Measurements from ENCODE around the gene BCAN.

BCAN gene

GRCh38 chr1:156642265-156643048 lies 540 bp downstream of the BCAN start:
- no peak for DNase-seq (ENCODE audit: extremely low read depth in 1 of 2, low read depth in 1 of 2)

- DNase-seq (ENCODE audit: extremely low read depth in 1 of 2, low read depth in 1 of 2): no peak
Measured at GRCh38 chr1:156643049-156643777, 1.3 kb downstream of the BCAN start.

GRCh38 chr1:156643778-156644092 lies 1.8 kb downstream of the BCAN start:
- DNase-seq (ENCODE audit: extremely low read depth in 1 of 2, low read depth in 1 of 2): no peak

DNA sequence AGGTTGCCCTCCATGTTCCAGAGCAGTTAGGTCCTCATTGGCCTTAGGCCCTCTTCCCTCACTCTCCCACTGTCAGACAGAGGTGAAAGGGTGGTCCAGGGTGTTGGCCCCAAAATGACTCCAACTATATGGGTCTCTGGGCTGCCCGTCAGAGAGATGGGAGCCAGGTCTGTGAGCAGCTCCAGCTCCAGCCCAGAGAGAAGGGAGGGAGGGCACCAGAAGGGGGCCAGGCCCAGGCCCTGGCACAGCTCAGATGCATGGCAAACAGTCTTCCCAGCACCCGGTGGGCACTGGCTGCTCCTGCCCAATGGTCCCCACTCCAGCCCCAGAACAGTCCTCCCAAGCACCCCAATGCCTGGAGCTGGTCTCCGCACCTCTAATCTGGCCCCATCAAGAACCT lies 2.2 kb downstream of the BCAN start:
- no peak for DNase-seq (ENCODE audit: extremely low read depth in 1 of 2, low read depth in 1 of 2)

DNA sequence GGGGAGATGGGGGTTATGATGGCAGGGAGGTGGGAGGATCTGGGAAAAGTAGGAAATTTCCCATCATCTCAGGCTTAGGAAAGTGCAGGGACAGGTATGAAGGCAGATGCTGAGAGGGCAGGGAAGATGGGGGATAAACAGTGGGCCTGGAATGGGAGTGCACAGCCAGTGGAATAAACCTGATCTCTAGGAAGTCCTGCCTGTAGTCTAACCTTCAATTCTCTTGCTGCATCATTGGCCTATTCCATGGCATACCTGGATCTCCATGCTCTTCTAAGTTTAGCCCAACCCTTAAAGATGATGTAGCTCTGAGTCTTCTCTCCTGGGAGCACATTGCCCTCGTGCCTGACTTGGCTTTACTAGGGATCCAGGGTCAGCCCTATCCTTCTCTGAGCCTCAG lies 2.7 kb downstream of the BCAN start:
- no peak for DNase-seq (ENCODE audit: extremely low read depth in 1 of 2, low read depth in 1 of 2)

DNA sequence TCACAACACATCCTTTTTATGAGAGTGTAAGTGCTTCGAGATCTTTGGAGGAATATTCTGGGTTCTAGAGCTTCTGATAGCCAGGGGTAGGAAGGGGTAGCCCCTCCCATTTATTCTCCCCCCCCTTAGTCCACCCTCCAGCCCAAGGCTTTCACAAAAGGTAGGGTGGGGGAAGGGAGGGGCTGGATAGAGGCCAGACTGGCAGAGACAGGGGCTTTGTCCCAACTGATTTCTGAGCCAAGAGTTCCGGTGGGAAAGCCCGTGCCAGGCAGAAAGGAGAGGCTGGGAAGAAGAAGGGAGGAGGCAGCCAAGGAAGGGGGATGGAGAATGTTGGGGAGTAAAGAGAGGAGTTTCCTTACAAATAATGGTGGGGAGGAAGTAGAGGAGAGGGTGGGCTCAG lies 3.1 kb downstream of the BCAN start:
- DNase-seq (ENCODE audit: extremely low read depth in 1 of 2, low read depth in 1 of 2): no peak

DNA sequence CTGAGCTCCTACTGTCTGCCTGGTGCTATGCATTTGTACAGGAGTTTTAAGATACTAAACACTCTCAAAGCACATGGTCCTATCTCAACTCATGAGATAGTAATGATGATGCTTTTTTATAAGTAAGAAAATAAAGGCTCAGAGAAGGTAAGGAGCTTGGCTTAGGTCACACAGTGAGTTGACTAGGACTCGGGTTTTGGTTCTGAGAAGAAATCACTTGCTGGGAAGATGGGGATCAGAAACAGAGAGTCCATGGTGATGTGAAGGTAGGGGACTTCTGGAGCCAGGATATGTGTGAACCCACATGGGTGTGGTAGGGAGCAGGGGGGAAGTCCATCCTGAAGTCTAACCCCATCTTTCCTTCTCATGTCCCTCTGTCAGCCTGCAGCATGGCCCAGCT lies 3.7 kb downstream of the BCAN start:
- no peak for DNase-seq (ENCODE audit: extremely low read depth in 1 of 2, low read depth in 1 of 2)

- no peak for DNase-seq (ENCODE audit: extremely low read depth in 1 of 2, low read depth in 1 of 2)
Measured at GRCh38 chr1:156646738-156647211, 4.9 kb downstream of the BCAN start.

DNA sequence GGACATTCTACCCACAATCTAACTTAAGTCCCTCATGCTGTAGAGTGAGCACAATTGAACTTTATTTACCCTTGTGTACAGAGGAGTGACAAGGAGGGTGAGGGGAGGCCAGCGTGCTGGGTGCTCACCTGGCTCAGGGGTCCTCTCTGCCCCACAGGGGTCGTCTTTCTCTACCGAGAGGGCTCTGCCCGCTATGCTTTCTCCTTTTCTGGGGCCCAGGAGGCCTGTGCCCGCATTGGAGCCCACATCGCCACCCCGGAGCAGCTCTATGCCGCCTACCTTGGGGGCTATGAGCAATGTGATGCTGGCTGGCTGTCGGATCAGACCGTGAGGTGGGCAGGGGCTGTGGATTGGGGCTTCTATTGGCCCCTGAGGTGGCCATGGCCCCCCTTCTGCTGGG lies 5.4 kb downstream of the BCAN start:
- DNase-seq (ENCODE audit: extremely low read depth in 1 of 2, low read depth in 1 of 2): no peak

- DNase-seq (ENCODE audit: extremely low read depth in 1 of 2, low read depth in 1 of 2): no peak
Measured at GRCh38 chr1:156648496-156648895, 6.6 kb downstream of the BCAN start.

GRCh38 chr1:156648951-156649350 lies 7.0 kb downstream of the BCAN start:
- DNase-seq (ENCODE audit: extremely low read depth in 1 of 2, low read depth in 1 of 2): no peak

- no peak for DNase-seq (ENCODE audit: extremely low read depth in 1 of 2, low read depth in 1 of 2)
Measured at GRCh38 chr1:156652131-156652991, 10.4 kb downstream of the BCAN start.

GRCh38 chr1:156652992-156653355 lies 11.1 kb downstream of the BCAN start:
- DNase-seq (ENCODE audit: extremely low read depth in 1 of 2, low read depth in 1 of 2): no peak

- DNase-seq (ENCODE audit: extremely low read depth in 1 of 2, low read depth in 1 of 2): no peak
Measured at GRCh38 chr1:156654700-156655099, 12.8 kb downstream of the BCAN start.

DNA sequence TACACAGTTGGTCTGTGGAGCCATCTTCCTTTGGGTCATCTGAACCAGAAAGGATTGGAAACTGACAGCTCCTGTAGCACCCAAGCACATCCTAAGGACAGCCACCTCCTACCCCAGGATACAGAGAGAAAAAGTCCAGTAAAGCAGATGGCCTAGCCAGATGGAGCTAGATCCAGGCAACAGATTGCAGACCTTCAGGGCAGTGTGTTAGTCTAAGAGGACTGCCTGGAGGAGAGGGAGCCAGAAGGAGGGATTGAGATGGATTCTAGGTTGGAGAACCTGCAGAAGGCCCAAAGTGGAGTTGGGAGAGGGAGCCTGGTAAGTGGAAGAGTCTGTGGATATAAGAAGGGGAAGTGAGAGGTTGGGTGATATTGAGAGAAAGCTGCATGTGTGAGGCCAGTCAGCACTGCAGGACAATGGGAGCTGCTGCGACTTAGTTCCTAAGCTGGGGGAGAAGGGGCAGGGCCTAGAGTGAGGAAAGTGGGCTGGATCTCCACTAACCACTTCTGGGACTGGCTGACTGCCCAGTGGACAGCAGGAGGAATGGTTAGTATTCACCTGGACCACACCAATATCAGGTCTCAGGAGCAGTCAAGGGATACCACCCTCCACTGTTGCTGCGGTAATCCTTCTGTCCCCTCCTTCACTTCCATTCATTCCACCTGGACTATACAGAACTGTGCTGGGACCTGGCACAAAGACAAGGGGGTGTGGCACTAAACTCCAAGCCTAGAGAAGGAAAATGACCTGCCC lies 13.4 kb downstream of the BCAN start:
- DNase-seq (ENCODE audit: extremely low read depth in 1 of 2, low read depth in 1 of 2): no peak

- DNase-seq (ENCODE audit: extremely low read depth in 1 of 2, low read depth in 1 of 2): no peak
Measured at GRCh38 chr1:156655904-156656516, 14.1 kb downstream of the BCAN start.

GRCh38 chr1:156656806-156657740 lies 15.2 kb downstream of the BCAN start:
- peak in 1 of 2 donors; percentile 35 for DNase-seq (ENCODE audit: extremely low read depth in 1 of 2, low read depth in 1 of 2)

- no peak for DNase-seq (ENCODE audit: extremely low read depth in 1 of 2, low read depth in 1 of 2)
Measured at GRCh38 chr1:156657741-156658319, 15.9 kb downstream of the BCAN start.

DNA sequence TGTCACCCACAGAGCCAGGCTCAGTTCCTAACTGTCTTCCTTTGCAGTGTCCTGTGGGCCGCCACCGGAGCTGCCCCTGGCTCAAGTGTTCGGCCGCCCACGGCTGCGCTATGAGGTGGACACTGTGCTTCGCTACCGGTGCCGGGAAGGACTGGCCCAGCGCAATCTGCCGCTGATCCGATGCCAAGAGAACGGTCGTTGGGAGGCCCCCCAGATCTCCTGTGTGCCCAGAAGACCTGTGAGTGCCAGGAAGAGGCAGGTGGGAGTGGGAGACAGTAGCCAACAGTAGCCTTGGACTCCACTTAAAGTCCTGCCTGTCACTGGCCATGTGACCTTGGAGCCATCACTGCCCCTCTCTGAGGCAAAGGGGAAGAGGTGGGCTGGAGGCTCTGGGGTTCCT lies 16.6 kb downstream of the BCAN start:
- no peak for DNase-seq (ENCODE audit: extremely low read depth in 1 of 2, low read depth in 1 of 2)

All from stimulated activated CD8-positive, alpha-beta memory T cell treated with anti-CD3 and anti-CD28 coated beads, Interleukin-7, amount 100 ng/mL, for 48 hours (primary cell).